KMS-11 (cell line): ENCODE data around the gene KLHL29.

Experiments used
- H2AFZ ChIP-seq: fragments of 200-600 bp; sonication (generic); 2 replicates; pipeline ENCODE4 v1.6.1; 2016; ENCODE audit warnings: antibody characterized with exemption, mixed run types, low read depth
- H3K27ac ChIP-seq: fragments of 200-600 bp; sonication (generic); 2 replicates; pipeline ENCODE4 v1.6.1; 2016; ENCODE audit warnings: mild to moderate bottlenecking, mixed run types
- H3K27me3 ChIP-seq: fragments of 200-600 bp; sonication (generic); 2 replicates; pipeline ENCODE4 v1.6.1; 2017; ENCODE audit warnings: mild to moderate bottlenecking, low read depth, mixed run types, moderate library complexity; ENCODE audit not compliant: insufficient read depth
- H3K36me3 ChIP-seq: fragments of 200-600 bp; sonication (generic); 2 replicates; pipeline ENCODE4 v1.6.1; 2017; ENCODE audit warnings: mild to moderate bottlenecking, mixed run types; ENCODE audit not compliant: insufficient read depth
- H3K4me1 ChIP-seq: fragments of 200-600 bp; sonication (generic); 2 replicates; pipeline ENCODE4 v1.6.1; 2016; ENCODE audit warnings: mild to moderate bottlenecking, low read depth, mixed run types; ENCODE audit not compliant: poor library complexity, severe bottlenecking
- H3K4me2 ChIP-seq: fragments of 200-600 bp; sonication (generic); 2 replicates; pipeline ENCODE4 v1.7.0; 2016; ENCODE audit warnings: mild to moderate bottlenecking, mixed run types
- H3K4me3 ChIP-seq: fragments of 200-600 bp; sonication (generic); IDR thresholded peaks from 2 replicates; pipeline ENCODE4 v1.6.1; 2017; ENCODE audit warnings: low read depth, low read length, mixed read lengths; ENCODE audit not compliant: insufficient read depth
- H3K79me2 ChIP-seq: fragments of 200-600 bp; sonication (generic); 2 replicates; pipeline ENCODE4 v1.6.1; 2016; ENCODE audit warnings: low read depth, mixed run types; ENCODE audit not compliant: insufficient read depth
- H3K9ac ChIP-seq: fragments of 200-600 bp; sonication (generic); 2 replicates; pipeline ENCODE4 v1.6.1; 2016; ENCODE audit warnings: mild to moderate bottlenecking, mixed run types
- H4K20me1 ChIP-seq: fragments of 200-600 bp; sonication (generic); 2 replicates; pipeline ENCODE4 v1.6.1; 2016; ENCODE audit warnings: mild to moderate bottlenecking, mixed run types; ENCODE audit not compliant: insufficient read depth
- TF ChIP-seq, protein P1 (sequence below): fragments of 200-600 bp; sonication (generic); conservative IDR thresholded peaks from 2 replicates; pipeline ENCODE4 v1.6.1; 2017; ENCODE audit warnings: low read depth, mild to moderate bottlenecking, antibody characterized with exemption, low read length, moderate library complexity, mixed read lengths

Gene KLHL29

GRCh38 chr2:23635442-23636340, 250.7 kb downstream of the KLHL29 start:
- Histone ChIP-seq H3K36me3 (no peaks in the 10 kb centered on the region), H3K27ac (no peak overlapping the region), H4K20me1 (no peaks in the 10 kb centered on the region), H3K4me2 (no peak overlapping the region), H3K4me3 (no peak overlapping the region), H3K79me2 (no peaks in the 10 kb centered on the region), H3K9ac (no peak overlapping the region), H3K4me1 (no peaks in the 10 kb centered on the region), H3K27me3 (no peaks in the 10 kb centered on the region), H2AFZ (no peak overlapping the region)
- TF ChIP-seq, protein P1, sequence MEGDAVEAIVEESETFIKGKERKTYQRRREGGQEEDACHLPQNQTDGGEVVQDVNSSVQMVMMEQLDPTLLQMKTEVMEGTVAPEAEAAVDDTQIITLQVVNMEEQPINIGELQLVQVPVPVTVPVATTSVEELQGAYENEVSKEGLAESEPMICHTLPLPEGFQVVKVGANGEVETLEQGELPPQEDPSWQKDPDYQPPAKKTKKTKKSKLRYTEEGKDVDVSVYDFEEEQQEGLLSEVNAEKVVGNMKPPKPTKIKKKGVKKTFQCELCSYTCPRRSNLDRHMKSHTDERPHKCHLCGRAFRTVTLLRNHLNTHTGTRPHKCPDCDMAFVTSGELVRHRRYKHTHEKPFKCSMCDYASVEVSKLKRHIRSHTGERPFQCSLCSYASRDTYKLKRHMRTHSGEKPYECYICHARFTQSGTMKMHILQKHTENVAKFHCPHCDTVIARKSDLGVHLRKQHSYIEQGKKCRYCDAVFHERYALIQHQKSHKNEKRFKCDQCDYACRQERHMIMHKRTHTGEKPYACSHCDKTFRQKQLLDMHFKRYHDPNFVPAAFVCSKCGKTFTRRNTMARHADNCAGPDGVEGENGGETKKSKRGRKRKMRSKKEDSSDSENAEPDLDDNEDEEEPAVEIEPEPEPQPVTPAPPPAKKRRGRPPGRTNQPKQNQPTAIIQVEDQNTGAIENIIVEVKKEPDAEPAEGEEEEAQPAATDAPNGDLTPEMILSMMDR: no peak

GRCh38 chr2:23636426-23636825, 251.4 kb downstream of the KLHL29 start:
- Histone ChIP-seq H3K4me1 (no peaks in the 10 kb centered on the region), H3K4me2 (no peak overlapping the region), H3K4me3 (no peak overlapping the region), H4K20me1 (no peaks in the 10 kb centered on the region), H2AFZ (no peak overlapping the region), H3K27ac (no peak overlapping the region), H3K36me3 (no peaks in the 10 kb centered on the region), H3K27me3 (no peaks in the 10 kb centered on the region), H3K79me2 (no peaks in the 10 kb centered on the region), H3K9ac (no peak overlapping the region)
- TF ChIP-seq, protein P1: no peak

DNA sequence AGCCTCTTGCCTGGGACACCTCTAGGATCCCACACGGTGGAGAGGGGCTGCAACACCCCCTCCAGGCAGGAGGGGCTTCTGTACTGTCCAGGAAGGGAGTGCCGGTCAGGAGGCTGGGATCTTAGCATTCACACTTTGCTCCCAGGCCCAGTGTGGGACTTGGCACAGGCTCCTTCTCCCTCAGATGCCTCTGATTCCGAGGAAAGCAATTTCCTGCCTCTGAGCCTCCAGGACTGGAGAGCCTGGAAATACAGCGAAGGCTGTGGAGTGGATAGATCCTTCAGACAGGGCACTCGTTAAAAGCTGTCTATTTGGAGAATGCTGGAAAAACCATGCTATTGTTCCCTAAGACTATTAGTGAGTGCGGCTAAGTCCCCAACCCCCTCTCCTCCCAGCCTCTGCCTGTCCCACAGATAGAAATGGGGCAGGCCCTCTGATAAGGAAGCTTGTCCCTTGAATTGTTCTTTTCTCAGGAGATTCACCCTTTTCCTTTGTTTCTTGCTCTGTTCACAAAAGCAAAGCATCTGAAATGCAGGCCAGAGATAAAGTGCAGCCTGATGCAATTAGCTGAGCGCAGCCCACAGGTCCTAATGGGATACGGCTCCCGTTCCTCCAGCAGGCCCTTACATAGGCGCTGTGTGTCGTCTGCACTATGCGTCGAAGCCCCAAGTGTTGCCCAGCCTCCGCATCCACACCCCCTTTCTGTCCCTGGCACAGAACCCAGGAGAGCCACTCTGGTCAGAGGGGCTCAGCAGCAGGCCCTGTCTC, 252.2 kb downstream of the KLHL29 start:
- Histone ChIP-seq H3K27me3 (no peaks in the 10 kb centered on the region), H3K4me3 (no peak overlapping the region), H3K9ac (no peak overlapping the region), H3K4me2 (no peak overlapping the region), H3K27ac (no peak overlapping the region), H3K79me2 (no peaks in the 10 kb centered on the region), H4K20me1 (no peaks in the 10 kb centered on the region), H3K36me3 (no peaks in the 10 kb centered on the region), H3K4me1 (no peaks in the 10 kb centered on the region), H2AFZ (no peak overlapping the region)
- TF ChIP-seq, protein P1: no peak

DNA sequence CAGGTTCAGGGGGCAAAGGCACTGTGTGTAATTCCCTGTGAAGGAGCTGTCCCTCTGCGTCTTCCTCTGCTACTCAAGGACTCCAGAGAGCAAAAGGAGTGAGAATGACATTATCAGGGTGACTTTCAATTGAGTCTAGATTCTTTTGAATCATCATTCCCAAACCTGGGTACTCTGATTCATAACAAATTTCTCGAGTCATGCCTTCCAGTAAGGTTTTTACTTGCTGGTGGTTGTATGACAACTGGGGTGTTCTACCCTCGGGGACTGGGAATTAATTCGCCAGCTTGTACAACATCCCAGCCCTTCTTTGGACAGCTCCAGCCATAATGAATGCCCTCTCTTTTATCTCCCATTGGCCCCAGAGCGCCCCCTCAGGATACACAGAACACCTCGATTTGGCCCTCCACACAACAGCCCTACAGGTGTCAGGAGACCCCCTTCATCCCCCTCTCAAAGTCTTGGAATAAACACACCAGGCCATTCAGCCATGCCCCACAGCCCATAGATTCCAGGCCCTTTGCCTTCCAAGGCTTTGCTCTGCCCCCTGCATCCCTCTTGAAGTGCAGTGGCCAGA, 254.5 kb downstream of the KLHL29 start:
- Histone ChIP-seq H4K20me1 (no peaks in the 10 kb centered on the region), H3K79me2 (no peaks in the 10 kb centered on the region), H3K9ac (no peak overlapping the region), H3K4me2 (no peak overlapping the region), H3K4me1 (no peaks in the 10 kb centered on the region), H3K4me3 (no peak overlapping the region), H3K27me3 (no peaks in the 10 kb centered on the region), H3K27ac (no peak overlapping the region), H2AFZ (no peak overlapping the region), H3K36me3 (no peaks in the 10 kb centered on the region)
- TF ChIP-seq, protein P1: no peak
